HCT116 (cell line): ENCODE measurements around the gene ABLIM1. TPM values are rescaled to one million over a fixed set of nuclear protein-coding genes. Genes with fewer than 3 reads are reported as not detected.

Source experiments
- ATAC-seq: fragments of 200-7000 bp; cut with Tn5 transposase; 2 replicates; pipeline ENCODE4 v1.9.1; 2020; ENCODE audit warnings: mild to moderate bottlenecking, moderate library complexity
- BruUV-seq: library from RNA; stranded (reverse); fragments of 400-500 nt; replicated peaks from 2 replicates; lab custom pipeline; 2021; lab: Mats Ljungman, UMichigan
- CTCF ChIA-PET: fragments of 300-600 bp; sonication (Branson Sonifier 250); formaldehyde crosslinking; loops from one replicate; lab custom pipeline; 2021; ENCODE audit warnings: antibody characterized with exemption; lab: Charles Lee
- POLR2A ChIA-PET: fragments of 300-600, 350-600 bp; sonication (Branson Sonifier 250); formaldehyde crosslinking; loops from one replicate; lab custom pipeline; 2021; ENCODE audit warnings: antibody characterized with exemption; lab: Charles Lee
- RAD21 ChIA-PET, 2 experiments: fragments of 300-600 bp; sonication (Branson Sonifier 250); formaldehyde crosslinking; loops; one replicate each; lab custom pipeline; 2023; ENCODE audit warnings: low total read pairs in 2 of 2; ENCODE audit not compliant: uncharacterized antibody in 2 of 2, unreplicated experiment in 2 of 2, low non-redundant PET in 1 of 2; lab: Charles Lee
- DNase-seq: peaks from one replicate; pipeline ENCODE4 v3.0.0-alpha.2; 2010; ENCODE audit warnings: low read depth, low spot score
- H2AFZ ChIP-seq: fragments of 200-600 bp; shearing (Covaris generic), sonication (generic); 2 replicates; pipeline ENCODE4 v1.6.1; 2017; ENCODE audit warnings: low read depth, mixed run types, mixed read lengths, antibody characterized with exemption, low read length; ENCODE audit not compliant: poor library complexity, severe bottlenecking
- H3K27ac ChIP-seq: 2 replicates; pipeline ENCODE4 v1.5.1; 2012; ENCODE audit warnings: low read depth, low read length
- H3K27me3 ChIP-seq: fragments of 200-600 bp; sonication (generic); 2 replicates; pipeline ENCODE4 v1.6.1; 2016; ENCODE audit warnings: mixed run types, low read length, mixed read lengths; ENCODE audit not compliant: insufficient read depth
- H3K36me3 ChIP-seq, 2 experiments: fragments of 200-500 bp in 1 of 2; fragments of 200-600 bp in 1 of 2; sonication (Bioruptor generic) in 1 of 2; sonication (generic) in 1 of 2; 2 replicates each; pipeline versions ENCODE4 v1.5.1 to v1.6.1; 2014 to 2016; ENCODE audit warnings: low read length in 2 of 2, inconsistent platforms in 1 of 2, mixed read lengths in 1 of 2, mixed run types in 1 of 2; ENCODE audit not compliant: insufficient read depth in 2 of 2, control insufficient read depth in 1 of 2
- H3K4me1 ChIP-seq, 2 experiments: fragments of 200-600 bp in 1 of 2; sonication (generic) in 1 of 2; 2 replicates each; pipeline versions ENCODE4 v1.5.1 to v1.6.1; 2012 to 2017; ENCODE audit warnings: low read length in 2 of 2, inconsistent platforms in 1 of 2, mild to moderate bottlenecking in 1 of 2, mixed read lengths in 1 of 2, mixed run types in 1 of 2, moderate library complexity in 1 of 2; ENCODE audit not compliant: insufficient read depth in 2 of 2, control insufficient read depth in 1 of 2
- H3K4me2 ChIP-seq: fragments of 200-600 bp; sonication (generic); 2 replicates; pipeline ENCODE4 v1.6.1; 2017; ENCODE audit warnings: mixed run types, low read length, mixed read lengths
- H3K4me3 ChIP-seq, 2 experiments: fragments of 200-600 bp in 1 of 2; sonication (generic) in 1 of 2; replicated peaks in 1 of 2; 2 replicates each; pipeline ENCODE4 v1.5.1; 2011 to 2016; ENCODE audit warnings: low read length in 2 of 2, control low read depth in 1 of 2, low read depth in 1 of 2, mild to moderate bottlenecking in 1 of 2, mixed read lengths in 1 of 2, mixed run types in 1 of 2
- H3K79me2 ChIP-seq: fragments of 200-600 bp; sonication (generic); 2 replicates; pipeline ENCODE4 v1.6.1; 2017; ENCODE audit warnings: mild to moderate bottlenecking, mixed run types, low read length, moderate library complexity, mixed read lengths; ENCODE audit not compliant: insufficient read depth
- H3K9ac ChIP-seq: fragments of 200-600 bp; sonication (generic); 2 replicates; pipeline ENCODE4 v1.6.1; 2016; ENCODE audit warnings: low read length, mixed read lengths
- H3K9me2 ChIP-seq: fragments of 200-600 bp; sonication (generic), shearing (Covaris generic); 2 replicates; pipeline ENCODE4 v1.6.1; 2017; ENCODE audit warnings: mixed run types, mild to moderate bottlenecking, moderate library complexity; ENCODE audit not compliant: insufficient read depth
- H3K9me3 ChIP-seq, 2 experiments: fragments of 200-500 bp in 1 of 2; fragments of 200-600 bp in 1 of 2; sonication (Bioruptor generic) in 1 of 2; sonication (generic) in 1 of 2; 2 replicates each; pipeline ENCODE4 v1.6.1; 2014 to 2017; ENCODE audit warnings: low read length in 2 of 2, mixed read lengths in 2 of 2, inconsistent platforms in 1 of 2, low read depth in 1 of 2, mild to moderate bottlenecking in 1 of 2, mixed run types in 1 of 2, moderate library complexity in 1 of 2; ENCODE audit not compliant: control insufficient read depth in 1 of 2, insufficient read depth in 1 of 2
- H4K20me1 ChIP-seq: fragments of 200-600 bp; sonication (generic), shearing (Covaris generic); 2 replicates; pipeline ENCODE4 v1.6.1; 2017; ENCODE audit warnings: mixed run types, mild to moderate bottlenecking, moderate library complexity; ENCODE audit not compliant: insufficient read depth
- CEBPB ChIP-seq: IDR thresholded peaks from 2 replicates; pipeline ENCODE4 v1.6.1; 2012; ENCODE audit warnings: low read depth
- EGR1 ChIP-seq: IDR thresholded peaks from 2 replicates; pipeline ENCODE4 v1.6.1; 2012; ENCODE audit warnings: low read depth
- EZH2 ChIP-seq: fragments of 200-600 bp; sonication (generic); IDR thresholded peaks from 2 replicates; pipeline ENCODE4 v1.6.1; 2017; ENCODE audit warnings: antibody characterized with exemption, mixed run types
- FOSL1 ChIP-seq: IDR thresholded peaks from 2 replicates; pipeline ENCODE4 v1.6.1; 2012; ENCODE audit warnings: low read depth
- POLR2A ChIP-seq: IDR thresholded peaks from 2 replicates; pipeline ENCODE4 v1.7.0; 2011; ENCODE audit warnings: borderline replicate concordance; ENCODE audit not compliant: insufficient read depth, insufficient read length; ENCODE audit errors: extremely low read depth
- POLR2AphosphoS5 ChIP-seq: IDR thresholded peaks from 2 replicates; pipeline ENCODE4 v1.6.1; 2011; ENCODE audit warnings: mild to moderate bottlenecking, low read depth, low read length, moderate library complexity
- REST ChIP-seq: IDR thresholded peaks from 2 replicates; pipeline ENCODE4 v1.6.1; 2012; ENCODE audit warnings: low read depth
- SIN3A ChIP-seq: IDR thresholded peaks from 2 replicates; pipeline ENCODE4 v1.6.1; 2012; ENCODE audit warnings: low read depth
- SP1 ChIP-seq: IDR thresholded peaks from 2 replicates; pipeline ENCODE4 v1.6.1; 2012; ENCODE audit warnings: low read depth
- TCF7L2 ChIP-seq: IDR thresholded peaks from 2 replicates; pipeline ENCODE4 v1.7.0; 2011; ENCODE audit warnings: borderline replicate concordance, inconsistent platforms; ENCODE audit not compliant: insufficient read depth, insufficient read length; ENCODE audit errors: extremely low read depth
- YY1 ChIP-seq: IDR thresholded peaks from 2 replicates; pipeline ENCODE4 v1.6.1; 2011; ENCODE audit warnings: low read length, low read depth, moderate library complexity, mild to moderate bottlenecking; ENCODE audit not compliant: insufficient replicate concordance; ENCODE audit errors: extremely low read depth
- ZFX ChIP-seq: fragments of 450-650 bp; IDR thresholded peaks from 2 replicates; pipeline ENCODE4 v1.6.1; 2017
- intact Hi-C: fragments of 100-400 bp; cut with micrococcal nuclease; formaldehyde crosslinking; loops from 2 replicates; pipeline ENCODE4 v1.10.0; 2022
- total RNA-seq: library from RNA; stranded (reverse); gene quantifications from one replicate; pipeline ENCODE4 v1.2.1, GENCODE V29; 2021; ENCODE audit not compliant: unreplicated experiment
- TF ChIP-seq, protein P1 (sequence below), 3 experiments: fragments of 200-600 bp in 1 of 3; sonication (generic) in 1 of 3; IDR thresholded peaks in 2 of 3; conservative IDR thresholded peaks in 1 of 3; 2 replicates each; pipeline ENCODE4 v1.5.1; 2012 to 2017; ENCODE audit warnings: low read depth in 2 of 3, low read length in 2 of 3, antibody characterized with exemption in 1 of 3, borderline replicate concordance in 1 of 3, control low read depth in 1 of 3, mild to moderate bottlenecking in 1 of 3, mixed read lengths in 1 of 3, mixed run types in 1 of 3, moderate library complexity in 1 of 3; ENCODE audit not compliant: insufficient read depth in 1 of 3

Gene ABLIM1
- total RNA-seq, 1 experiment from 2014 or later, result 96.2 TPM

DNA sequence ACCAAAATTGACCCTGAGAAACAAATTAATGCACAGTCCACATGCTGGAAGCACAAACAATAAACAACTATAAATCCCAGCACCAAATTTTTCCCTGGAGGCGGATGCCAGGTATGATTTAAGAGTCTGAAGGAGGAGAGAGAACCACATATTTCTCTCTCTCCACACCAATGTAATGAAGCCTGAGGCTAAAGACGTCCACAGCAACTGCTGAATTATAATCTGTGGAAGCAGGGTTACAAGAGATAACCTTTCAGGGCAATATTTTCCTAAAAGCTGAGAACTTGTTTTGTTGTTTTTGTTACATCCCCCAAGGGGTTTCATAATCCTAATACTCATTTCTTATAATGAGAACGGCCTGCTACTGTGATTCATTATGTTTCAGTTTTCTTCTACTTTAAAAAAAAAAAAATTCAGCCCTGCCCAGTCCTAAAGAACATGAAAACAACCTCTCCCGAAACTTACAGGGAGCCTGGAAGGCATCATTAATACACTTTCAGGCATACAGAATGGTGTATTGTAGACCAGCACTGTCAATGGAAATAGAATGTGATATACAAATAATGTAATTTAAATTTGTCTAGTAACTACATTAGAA lies 48.5 kb upstream of the ABLIM1 start:
- DNase-seq, result no peak

More for the DNA sequence above, 48.5 kb upstream of the ABLIM1 start:
- no peak overlapping the region for H3K4me2 ChIP-seq
- H3K27ac ChIP-seq, result no peak overlapping the region
- CTCF ChIA-PET, result no interaction called here
- H3K4me3 ChIP-seq, result no peak overlapping the region
- no peaks in the 10 kb centered on the region for H4K20me1 ChIP-seq
- no peak overlapping the region for H2AFZ ChIP-seq
- H3K4me1 ChIP-seq, result peaks cover 8 to 15% of the 10 kb centered on the region in 2 experiments
- intact Hi-C loops, result no loop called here
- no peak for ATAC-seq
- TF ChIP-seq ZFX (no peak), REST (no peak), POLR2AphosphoS5 (no peak), YY1 (no peak), EZH2 (no peak), SIN3A (no peak), CEBPB (no peak), EGR1 (no peak), SP1 (no peak), TCF7L2 (no peak), FOSL1 (no peak), POLR2A (no peak)
- TF ChIP-seq, protein P1, sequence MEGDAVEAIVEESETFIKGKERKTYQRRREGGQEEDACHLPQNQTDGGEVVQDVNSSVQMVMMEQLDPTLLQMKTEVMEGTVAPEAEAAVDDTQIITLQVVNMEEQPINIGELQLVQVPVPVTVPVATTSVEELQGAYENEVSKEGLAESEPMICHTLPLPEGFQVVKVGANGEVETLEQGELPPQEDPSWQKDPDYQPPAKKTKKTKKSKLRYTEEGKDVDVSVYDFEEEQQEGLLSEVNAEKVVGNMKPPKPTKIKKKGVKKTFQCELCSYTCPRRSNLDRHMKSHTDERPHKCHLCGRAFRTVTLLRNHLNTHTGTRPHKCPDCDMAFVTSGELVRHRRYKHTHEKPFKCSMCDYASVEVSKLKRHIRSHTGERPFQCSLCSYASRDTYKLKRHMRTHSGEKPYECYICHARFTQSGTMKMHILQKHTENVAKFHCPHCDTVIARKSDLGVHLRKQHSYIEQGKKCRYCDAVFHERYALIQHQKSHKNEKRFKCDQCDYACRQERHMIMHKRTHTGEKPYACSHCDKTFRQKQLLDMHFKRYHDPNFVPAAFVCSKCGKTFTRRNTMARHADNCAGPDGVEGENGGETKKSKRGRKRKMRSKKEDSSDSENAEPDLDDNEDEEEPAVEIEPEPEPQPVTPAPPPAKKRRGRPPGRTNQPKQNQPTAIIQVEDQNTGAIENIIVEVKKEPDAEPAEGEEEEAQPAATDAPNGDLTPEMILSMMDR (IDR thresholded peaks at IDR 0.05 in 2 of 3, conservative IDR thresholded peaks at IDR 0.05 in 1 of 3; ENCODE audit: borderline replicate concordance in 1 of 3, insufficient read depth in 1 of 3, low read depth in 2 of 3, low read length in 2 of 3), result no peak
- TF ChIP-seq, all 23 proteins: peak for 0
- BruUV-seq, result no TSS peak
- H3K36me3 ChIP-seq, result no peaks in the 10 kb centered on the region
- H3K27me3 ChIP-seq, result no peaks in the 10 kb centered on the region
- no peaks in the 10 kb centered on the region for H3K79me2 ChIP-seq
- ChIA-PET POLR2A (no interaction called here), RAD21 (no interaction called here)
- no peaks in the 10 kb centered on the region for H3K9me2 ChIP-seq
- no peaks in the 10 kb centered on the region for H3K9me3 ChIP-seq
- H3K9ac ChIP-seq, result no peak overlapping the region
